ENCODE data around the gene EPHA10.

DNA sequence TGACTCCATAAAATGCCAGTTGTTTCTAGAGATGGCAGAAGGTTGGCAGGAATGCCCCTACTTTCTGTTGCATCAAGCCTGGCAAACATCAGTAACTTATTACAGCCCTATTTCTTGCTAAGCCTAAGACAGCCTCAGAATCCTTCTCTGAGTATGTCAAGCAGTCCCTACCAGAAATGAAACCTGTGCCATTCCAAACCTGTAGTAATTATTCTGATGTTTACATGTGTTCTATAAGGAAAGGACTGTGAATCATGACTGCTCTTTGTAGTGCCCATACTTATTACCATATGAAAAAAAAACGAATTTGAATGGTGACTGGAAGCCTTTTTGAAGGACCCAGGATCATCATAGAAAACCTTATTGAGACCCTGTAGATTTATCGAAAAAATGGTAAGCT lies 67.2 kb downstream of the EPHA10 start:
- TF ChIP-seq CTCF (conservative IDR thresholded peaks at IDR 0.05) (no peak), EZH2 (IDR thresholded peaks at IDR 0.05; ENCODE audit: low read depth) (no peak)
